Thoracic aorta (tissue), 2 donors: ENCODE measurements around the gene FERMT1. TPM values are rescaled to one million over a fixed set of nuclear protein-coding genes. Genes with fewer than 3 reads are reported as not detected.
A peak's percentile ranks its signal among the peaks of the same experiment; 100 is the strongest.

Source experiments
- ATAC-seq: fragments of 150-250 bp; one replicate; pipeline ENCODE4 v1.8.0; 2017; ENCODE audit warnings: low read depth; ENCODE audit not compliant: insufficient number of reproducible peaks, low FRiP score
- DNase-seq: peaks from one replicate; pipeline ENCODE4 v3.0.0-alpha.2; 2020; ENCODE audit warnings: low spot score
- H3K27ac ChIP-seq, 2 donors: fragments of 200-600 bp; sonication (generic); 1 replicate in 1 of 2; 2 replicates in 1 of 2; pipeline ENCODE4 v1.5.1; 2016; ENCODE audit warnings: mild to moderate bottlenecking in 2 of 2, moderate library complexity in 2 of 2
- H3K27me3 ChIP-seq: fragments of 200-600 bp; sonication (generic); replicated peaks from 2 replicates; pipeline ENCODE4 v1.6.0; 2016; ENCODE audit warnings: mild to moderate bottlenecking; ENCODE audit not compliant: insufficient read depth
- H3K36me3 ChIP-seq: fragments of 200-600 bp; sonication (generic); one replicate; pipeline ENCODE4 v1.5.1; 2016
- H3K4me1 ChIP-seq, 2 donors: fragments of 200-600 bp; sonication (generic); 1 replicate in 1 of 2; 2 replicates in 1 of 2; pipeline versions ENCODE4 v1.5.1 to v1.6.0; 2016; ENCODE audit warnings: low read depth in 2 of 2, mild to moderate bottlenecking in 1 of 2; ENCODE audit not compliant: control insufficient read depth in 1 of 2
- H3K4me3 ChIP-seq: fragments of 200-600 bp; sonication (generic); 2 replicates; pipeline ENCODE4 v1.5.1; 2016; ENCODE audit warnings: mild to moderate bottlenecking
- H3K9me3 ChIP-seq: fragments of 200-600 bp; sonication (generic); 2 replicates; pipeline ENCODE4 v1.5.1; 2016
- total RNA-seq, 2 donors: library from RNA; depleted of rRNA; stranded (reverse); fragments of >200 nt; gene quantifications; one replicate each; pipeline versions ENCODE4 v1.1.0 to v1.2.3, GENCODE V29; 2016
- TF ChIP-seq, protein P1 (sequence below): fragments of 200-600 bp; sonication (generic); IDR thresholded peaks from one replicate; pipeline ENCODE4 v1.5.1; 2019; ENCODE audit warnings: antibody characterized with exemption

FERMT1 gene
- total RNA-seq, 2 donors from 2014 or later = 0.21 TPM; not detected in 1

DNA sequence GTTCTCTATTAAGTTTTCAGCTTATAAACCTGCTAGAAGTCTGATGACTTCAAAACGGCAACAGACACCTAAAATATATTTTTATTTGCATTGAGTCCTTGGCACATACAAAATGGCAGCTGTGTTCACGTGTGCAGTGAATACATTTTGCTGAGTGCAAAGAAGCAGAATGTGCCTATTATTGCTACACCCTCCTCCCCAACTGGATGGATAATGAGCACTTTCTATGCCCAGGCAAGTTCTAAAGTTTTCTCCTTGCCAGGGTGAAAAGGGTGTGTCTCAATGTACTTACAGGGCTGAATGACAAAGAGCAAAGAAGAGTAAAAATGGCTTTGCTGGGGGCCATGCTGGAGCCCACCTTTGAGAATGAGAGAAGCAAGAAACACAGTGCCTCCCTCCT is 4.0 kb upstream of the FERMT1 start:
- no peaks in the 10 kb centered on the region for H3K27me3 ChIP-seq

DNA sequence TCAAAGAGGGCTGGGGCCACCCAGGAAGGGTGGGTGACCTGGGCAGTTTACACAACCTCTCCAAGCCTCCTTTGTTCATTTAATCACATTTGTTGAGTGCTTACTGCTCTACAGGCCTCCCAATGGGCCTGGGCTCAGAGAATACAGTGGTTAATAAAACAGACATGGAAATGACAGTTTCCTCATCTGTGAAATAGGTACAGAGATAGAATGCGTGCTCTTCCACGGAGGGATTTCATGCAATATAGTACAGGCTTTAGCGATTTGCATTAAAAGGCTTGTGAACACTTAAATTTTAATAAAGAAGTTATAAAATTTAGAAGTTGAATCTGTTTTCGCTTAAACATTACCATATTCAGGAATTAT is 802 bp upstream of the FERMT1 start:
- TF ChIP-seq, protein P1, sequence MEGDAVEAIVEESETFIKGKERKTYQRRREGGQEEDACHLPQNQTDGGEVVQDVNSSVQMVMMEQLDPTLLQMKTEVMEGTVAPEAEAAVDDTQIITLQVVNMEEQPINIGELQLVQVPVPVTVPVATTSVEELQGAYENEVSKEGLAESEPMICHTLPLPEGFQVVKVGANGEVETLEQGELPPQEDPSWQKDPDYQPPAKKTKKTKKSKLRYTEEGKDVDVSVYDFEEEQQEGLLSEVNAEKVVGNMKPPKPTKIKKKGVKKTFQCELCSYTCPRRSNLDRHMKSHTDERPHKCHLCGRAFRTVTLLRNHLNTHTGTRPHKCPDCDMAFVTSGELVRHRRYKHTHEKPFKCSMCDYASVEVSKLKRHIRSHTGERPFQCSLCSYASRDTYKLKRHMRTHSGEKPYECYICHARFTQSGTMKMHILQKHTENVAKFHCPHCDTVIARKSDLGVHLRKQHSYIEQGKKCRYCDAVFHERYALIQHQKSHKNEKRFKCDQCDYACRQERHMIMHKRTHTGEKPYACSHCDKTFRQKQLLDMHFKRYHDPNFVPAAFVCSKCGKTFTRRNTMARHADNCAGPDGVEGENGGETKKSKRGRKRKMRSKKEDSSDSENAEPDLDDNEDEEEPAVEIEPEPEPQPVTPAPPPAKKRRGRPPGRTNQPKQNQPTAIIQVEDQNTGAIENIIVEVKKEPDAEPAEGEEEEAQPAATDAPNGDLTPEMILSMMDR = no peak
- H3K9me3 ChIP-seq = no peaks in the 10 kb centered on the region
- peaks cover 4 to 16% of the 10 kb centered on the region in 2 donors for H3K4me1 ChIP-seq
- no peak overlapping the region for H3K27ac ChIP-seq
- DNase-seq = no peak
- peak overlapping the region; percentile 71 for H3K4me3 ChIP-seq
- ATAC-seq = no peak
- H3K27me3 ChIP-seq = no peaks in the 10 kb centered on the region
- H3K36me3 ChIP-seq = no peaks in the 10 kb centered on the region

More for the DNA sequence above, 4.0 kb upstream of the FERMT1 start:
- Histone ChIP-seq H3K4me3 (no peak overlapping the region), H3K36me3 (no peaks in the 10 kb centered on the region), H3K27ac (no peak overlapping the region), H3K9me3 (no peaks in the 10 kb centered on the region), H3K4me1 (peaks cover 4 to 16% of the 10 kb centered on the region in 2 donors)
- no peak for DNase-seq
- ATAC-seq = no peak
- TF ChIP-seq, protein P1 = no peak

DNA sequence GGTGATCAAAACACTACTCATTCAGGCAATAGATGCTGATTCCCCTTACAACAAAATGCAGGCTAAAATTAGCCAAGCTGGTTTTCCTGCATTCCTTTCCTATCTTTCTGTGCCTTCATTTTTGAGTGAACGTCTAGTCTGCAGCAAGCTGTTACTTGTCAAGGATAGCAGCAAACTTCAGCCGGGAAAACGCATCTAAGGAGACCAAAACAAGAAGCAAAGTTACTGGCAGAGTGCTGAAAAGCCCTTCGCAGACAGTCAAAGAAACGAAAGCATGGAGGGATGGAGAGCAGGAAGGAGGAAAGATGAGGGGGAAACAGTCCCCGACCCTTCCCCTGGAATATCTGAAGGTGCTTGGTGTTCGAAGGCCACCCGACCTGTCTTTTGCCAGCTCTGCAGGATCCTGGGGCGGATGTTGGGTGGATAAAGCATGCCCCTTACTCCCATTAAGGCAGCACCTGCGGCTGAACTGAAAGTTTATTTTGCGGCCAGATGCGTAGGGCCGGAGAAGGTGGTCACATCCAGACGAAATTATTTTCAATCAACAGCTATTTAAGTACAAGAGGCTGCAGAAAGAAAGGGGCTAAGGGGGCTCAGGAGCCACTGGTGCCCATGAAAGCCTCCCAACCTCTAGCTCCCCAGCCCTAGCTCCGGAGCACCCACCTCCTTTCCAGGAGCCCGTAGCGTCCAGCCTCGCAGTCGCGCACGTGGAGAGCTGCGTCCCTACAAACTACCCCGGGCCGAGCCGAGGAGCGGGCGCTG is 538 bp downstream of the FERMT1 start:
- H3K27me3 ChIP-seq = no peaks in the 10 kb centered on the region

DNA sequence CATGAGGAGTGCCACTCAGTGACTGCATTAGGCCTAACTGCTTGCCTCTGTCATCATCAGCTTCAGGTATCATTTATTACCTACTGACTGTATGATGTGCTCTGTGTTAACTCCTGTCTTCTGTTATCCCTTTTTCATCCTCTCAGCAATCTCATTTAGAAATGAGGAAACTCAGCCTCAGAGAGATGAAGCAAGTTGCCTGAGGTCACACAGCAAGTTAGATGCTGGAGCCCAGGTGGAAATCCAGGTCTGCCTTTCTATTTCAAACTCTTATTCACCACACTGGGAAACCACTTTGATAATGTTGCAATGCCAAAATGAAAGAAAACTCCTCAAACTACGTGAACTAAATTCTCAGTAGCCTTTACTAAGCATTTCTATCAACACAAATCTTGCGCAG is 1.3 kb downstream of the FERMT1 start:
- ATAC-seq = no peak
- Histone ChIP-seq H3K36me3 (no peaks in the 10 kb centered on the region), H3K4me1 (peaks cover 4 to 16% of the 10 kb centered on the region in 2 donors), H3K27me3 (no peaks in the 10 kb centered on the region), H3K27ac (no peak overlapping the region), H3K9me3 (no peaks in the 10 kb centered on the region), H3K4me3 (no peak overlapping the region)
- TF ChIP-seq, protein P1 = no peak
- no peak for DNase-seq

More for the DNA sequence above, 538 bp downstream of the FERMT1 start:
- no peaks in the 10 kb centered on the region for H3K36me3 ChIP-seq
- TF ChIP-seq, protein P1 = no peak
- H3K4me1 ChIP-seq = peaks cover 4 to 16% of the 10 kb centered on the region in 2 donors
- H3K27ac ChIP-seq = no peak overlapping the region
- no peaks in the 10 kb centered on the region for H3K9me3 ChIP-seq
- peak overlapping the region; percentile 71 for H3K4me3 ChIP-seq
- ATAC-seq = no peak
- DNase-seq = no peak

DNA sequence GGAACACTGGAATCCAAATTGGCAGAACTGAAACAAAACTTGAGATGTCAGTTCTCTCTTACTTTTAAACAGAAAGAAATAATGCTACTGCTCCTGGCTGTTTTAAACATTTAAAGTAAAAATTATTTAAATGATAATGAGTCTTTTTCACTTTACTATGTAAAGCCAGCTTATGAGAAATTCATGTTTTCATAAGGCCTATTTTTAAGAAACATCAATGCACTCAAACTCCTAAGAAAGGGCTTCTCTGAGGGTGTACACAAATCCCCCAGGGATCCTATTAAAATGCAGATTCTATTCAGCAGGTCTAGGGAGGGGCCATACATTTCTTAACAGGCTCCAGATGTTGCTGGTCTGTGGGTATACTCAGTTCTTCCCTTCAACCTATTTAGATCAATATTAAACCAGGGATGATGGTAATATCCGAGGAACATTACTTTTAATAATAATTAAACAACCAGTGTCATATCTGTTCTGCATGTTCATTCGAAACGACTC is 2.3 kb downstream of the FERMT1 start:
- ATAC-seq (no peak), DNase-seq (no peak)
- H3K4me3 ChIP-seq = no peak overlapping the region
- no peaks in the 10 kb centered on the region for H3K27me3 ChIP-seq
- H3K36me3 ChIP-seq = no peaks in the 10 kb centered on the region
- no peak overlapping the region for H3K27ac ChIP-seq
- no peaks in the 10 kb centered on the region for H3K9me3 ChIP-seq
- TF ChIP-seq, protein P1 = no peak
- peaks cover 4 to 16% of the 10 kb centered on the region in 2 donors for H3K4me1 ChIP-seq
